ENCODE measurements around the gene ITGB7.

The ITGB7 gene

GRCh38 chr12:53230108-53230845 lies 23.2 kb upstream of the ITGB7 start:
- no peak for DNase-seq

GRCh38 chr12:53229454-53229853 lies 22.4 kb upstream of the ITGB7 start:
- no peak for DNase-seq

GRCh38 chr12:53227836-53228235 lies 20.8 kb upstream of the ITGB7 start:
- no peak for DNase-seq

- no peak for DNase-seq
Measured at GRCh38 chr12:53227341-53227740, 20.3 kb upstream of the ITGB7 start.

- DNase-seq: no peak
Measured at GRCh38 chr12:53226815-53227214, 19.8 kb upstream of the ITGB7 start.

GRCh38 chr12:53225635-53226424 lies 18.8 kb upstream of the ITGB7 start:
- no peak for DNase-seq

- no peak for DNase-seq
Measured at GRCh38 chr12:53224897-53225634, 18.0 kb upstream of the ITGB7 start.

GRCh38 chr12:53224061-53224896 lies 17.2 kb upstream of the ITGB7 start:
- DNase-seq: no peak

- no peak for DNase-seq
Measured at GRCh38 chr12:53223389-53224060, 16.5 kb upstream of the ITGB7 start.

GRCh38 chr12:53222806-53223261 lies 15.8 kb upstream of the ITGB7 start:
- no peak for DNase-seq

- DNase-seq: no peak
Measured at GRCh38 chr12:53222170-53222721, 15.2 kb upstream of the ITGB7 start.

- peak; percentile 60 for DNase-seq
Measured at GRCh38 chr12:53221203-53222080, 14.4 kb upstream of the ITGB7 start.

- DNase-seq: peak; percentile 84
Measured at GRCh38 chr12:53220694-53221202, 13.7 kb upstream of the ITGB7 start.

- peak; percentile 71 for DNase-seq
Measured at GRCh38 chr12:53219956-53220693, 13.1 kb upstream of the ITGB7 start.

GRCh38 chr12:53219292-53219955 lies 12.4 kb upstream of the ITGB7 start:
- no peak for DNase-seq

- no peak for DNase-seq
Measured at GRCh38 chr12:53218551-53219291, 11.7 kb upstream of the ITGB7 start.

GRCh38 chr12:53217931-53218307 lies 10.9 kb upstream of the ITGB7 start:
- DNase-seq: no peak
